ENCODE results near the gene TASOR.

The TASOR gene

GRCh38 chr3:56682462-56683121 is 473 bp downstream of the TASOR start:
- peak; percentile 46 to 47 for DNase-seq (ENCODE audit: low read depth in 2 of 2)

DNA sequence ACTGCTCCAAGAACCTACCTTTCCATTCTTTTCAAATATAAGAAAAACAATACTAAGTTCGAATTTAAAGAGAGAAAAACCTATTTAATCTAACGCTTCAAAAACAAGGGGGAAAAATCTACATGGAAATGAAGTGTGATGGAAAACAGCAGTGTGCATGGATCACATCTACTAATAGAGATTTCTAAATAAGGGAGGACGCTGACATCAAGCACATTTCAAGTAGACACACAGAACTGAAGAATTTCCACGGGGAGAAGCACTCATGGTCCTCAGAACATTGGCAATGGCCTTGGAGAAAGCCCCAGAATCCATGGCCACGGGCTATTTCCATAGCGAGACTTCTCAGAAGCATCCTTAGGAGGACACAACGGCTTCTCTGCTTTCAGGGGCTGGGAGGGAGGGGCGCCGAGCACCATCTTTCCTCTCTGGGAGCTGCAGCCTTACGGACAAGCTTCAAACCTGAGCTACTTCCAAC is 1.0 kb downstream of the TASOR start:
- no peak for DNase-seq (ENCODE audit: low read depth in 2 of 2)

GRCh38 chr3:56680054-56680580 is 2.9 kb downstream of the TASOR start:
- DNase-seq (ENCODE audit: low read depth in 2 of 2) = no peak

GRCh38 chr3:56677286-56677685 is 5.8 kb downstream of the TASOR start:
- no peak for DNase-seq (ENCODE audit: low read depth in 2 of 2)

GRCh38 chr3:56673781-56674457 is 9.1 kb downstream of the TASOR start:
- DNase-seq (ENCODE audit: low read depth in 2 of 2) = no peak

- DNase-seq (ENCODE audit: low read depth in 2 of 2) = no peak
Measured at GRCh38 chr3:56667973-56668579, 15.0 kb downstream of the TASOR start.

DNA sequence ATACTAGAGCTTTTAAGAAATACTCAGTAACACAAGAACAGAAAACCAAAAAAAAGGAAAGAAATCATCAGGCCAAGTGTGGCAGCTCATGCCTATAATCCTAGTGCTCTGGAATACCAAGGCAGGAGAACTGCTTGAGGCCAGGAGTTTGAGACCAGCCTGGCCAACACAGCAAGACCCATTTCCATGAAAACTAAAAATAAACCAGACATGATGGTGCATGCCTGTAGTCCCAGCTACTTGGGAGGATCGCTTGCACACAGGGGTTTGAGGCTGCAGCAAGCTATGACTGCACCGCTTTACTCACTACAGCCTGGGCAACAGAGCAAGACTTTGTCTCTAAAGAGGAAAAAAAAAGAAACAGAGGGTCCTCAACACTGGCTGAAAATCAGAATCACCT is 18.2 kb downstream of the TASOR start:
- no peak for DNase-seq (ENCODE audit: low read depth in 2 of 2)

DNA sequence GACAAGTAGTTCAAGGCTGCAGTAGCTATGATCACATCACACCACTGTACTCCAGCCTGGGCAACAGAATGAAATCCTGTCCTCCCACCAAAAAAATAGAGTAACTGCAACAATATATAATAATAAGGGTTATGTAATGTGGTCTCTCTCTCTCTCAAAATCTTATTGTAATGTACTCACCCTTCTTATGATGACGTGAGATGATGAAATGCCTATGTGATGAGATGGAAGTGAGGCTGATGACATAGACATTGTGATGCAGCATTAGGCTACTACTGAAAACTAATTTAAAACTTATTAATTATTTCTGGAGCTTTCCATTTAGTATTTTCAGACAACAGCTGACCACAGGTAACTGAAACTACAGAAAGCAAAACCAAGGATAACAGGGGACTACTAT is 27.4 kb downstream of the TASOR start:
- no peak for DNase-seq (ENCODE audit: low read depth in 2 of 2)

DNA sequence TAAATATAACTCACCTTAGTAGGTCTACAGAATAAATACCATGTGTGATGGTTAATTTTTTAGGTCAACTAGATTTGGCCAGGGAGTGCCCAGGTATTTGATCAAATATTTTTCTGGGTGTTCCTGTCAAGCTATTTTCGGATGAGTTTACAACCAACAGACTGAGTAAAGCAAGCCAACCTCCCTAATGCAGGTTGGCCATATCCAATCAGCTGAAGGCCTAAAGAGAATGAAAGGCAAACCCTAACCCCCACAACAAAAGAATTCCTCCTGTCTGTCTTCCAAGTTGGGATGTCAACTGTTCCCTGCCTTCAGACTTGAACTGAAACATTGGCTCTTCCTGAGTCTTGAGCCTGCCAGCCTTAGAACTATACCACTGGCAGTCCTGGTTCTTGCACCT is 28.6 kb downstream of the TASOR start:
- DNase-seq (ENCODE audit: low read depth in 2 of 2) = no peak

DNA sequence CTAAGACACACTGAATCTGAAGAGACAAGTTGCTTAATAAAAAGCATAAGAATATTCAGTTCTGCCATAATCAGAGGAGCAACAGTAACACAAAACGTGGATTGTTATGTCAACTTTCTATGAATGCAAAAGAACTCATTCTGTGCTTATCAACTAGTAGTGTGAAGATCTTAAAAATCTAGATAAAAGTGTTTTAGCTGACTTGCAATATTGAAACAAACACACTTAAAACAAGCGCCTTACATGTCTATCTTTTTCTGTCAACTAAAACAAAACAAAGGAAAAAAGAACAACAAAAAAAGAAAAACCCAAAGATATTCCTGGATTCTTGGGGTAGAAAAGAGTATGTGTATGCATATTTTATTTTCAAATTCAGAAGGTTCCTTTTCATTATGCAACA is 37.7 kb downstream of the TASOR start:
- DNase-seq (ENCODE audit: low read depth in 2 of 2) = no peak

DNA sequence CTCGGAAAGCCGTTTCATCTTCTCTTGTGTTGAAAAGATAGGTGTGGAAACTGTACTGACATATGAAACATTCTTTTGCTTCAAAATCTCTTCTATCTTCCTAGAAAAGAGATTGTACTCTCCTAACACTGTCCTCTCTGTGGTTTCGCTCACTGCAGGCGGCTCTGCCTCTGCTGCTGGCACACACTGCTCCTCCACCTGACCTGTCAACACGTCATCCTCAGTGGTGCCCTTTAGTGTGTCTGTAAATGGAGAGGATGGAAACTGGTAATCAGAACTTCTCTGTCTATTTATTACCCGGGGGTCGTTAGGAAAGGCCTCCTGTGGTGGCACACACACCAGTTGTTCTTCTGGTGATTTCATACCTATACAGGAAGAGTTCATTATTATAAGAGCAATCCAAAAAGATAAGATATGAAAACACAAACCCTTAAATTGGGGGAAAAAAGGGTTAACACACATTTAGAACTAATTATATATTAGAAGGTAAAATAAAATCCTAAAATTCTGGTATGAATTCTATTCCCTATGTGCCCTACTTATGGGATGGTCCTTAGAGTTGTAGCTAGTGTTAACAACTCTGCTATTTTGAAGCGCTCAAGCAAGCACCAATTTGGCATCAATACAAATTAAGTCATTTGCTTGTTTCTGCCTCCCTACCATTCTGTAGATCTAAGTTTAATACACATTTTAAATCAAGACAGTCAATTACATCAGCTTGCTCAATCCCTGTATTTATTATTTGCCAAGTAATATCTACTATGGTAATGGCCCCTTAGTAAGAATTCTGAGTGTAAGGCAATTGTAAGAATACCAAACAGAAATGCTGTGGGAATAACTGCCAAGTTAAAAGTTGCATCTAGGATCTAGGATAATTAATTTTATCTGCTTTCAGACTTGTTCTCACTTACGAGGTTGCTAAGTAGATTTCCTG is 49.2 kb downstream of the TASOR start:
- no peak for DNase-seq (ENCODE audit: low read depth in 2 of 2)

Measured in stimulated activated CD8-positive, alpha-beta memory T cell treated with anti-CD3 and anti-CD28 coated beads, Interleukin-7, amount 100 ng/mL, for 1 hour (primary cell).